ENCODE measurements around the gene SLC7A14. TPM values are rescaled to one million over a fixed set of nuclear protein-coding genes. Genes with fewer than 3 reads are reported as not detected.

The SLC7A14 gene
- total RNA-seq, 1 experiment from 2014 or later = not detected

- BruUV-seq (replicated peaks) = no TSS peak
- H3K9me3 ChIP-seq (ENCODE audit: low read depth, low read length, poor library complexity, severe bottlenecking) = no peaks in the 10 kb centered on the region
- no peak for TF ChIP-seq CTCF (conservative IDR thresholded peaks at IDR 0.05; ENCODE audit: low read depth, low read length)
- no peak for TF ChIP-seq EZH2 (IDR thresholded peaks at IDR 0.05; ENCODE audit: borderline replicate concordance, low read depth, low read length, poor library complexity, severe bottlenecking)
- no peaks in the 10 kb centered on the region for H3K36me3 ChIP-seq (ENCODE audit: insufficient read depth, low read length, poor library complexity, severe bottlenecking)
- POLR2A ChIA-PET (ENCODE audit: low non-redundant PET) = no interaction called here
- no peak for DNase-seq (ENCODE audit: low spot score)
- no peaks in the 10 kb centered on the region for H3K27me3 ChIP-seq (replicated peaks; ENCODE audit: insufficient read depth, low read depth, low read length, poor library complexity)
- H3K4me3 ChIP-seq (ENCODE audit: low read depth, low read length, poor library complexity, severe bottlenecking) = no peak overlapping the region
- H3K27ac ChIP-seq (ENCODE audit: low read depth, low read length, poor library complexity, severe bottlenecking) = no peak overlapping the region
- intact Hi-C loops (cut with micrococcal nuclease; ENCODE audit: unreplicated experiment) = no loop called here
- CTCF ChIA-PET = no interaction called here
- no peaks in the 10 kb centered on the region for H3K4me1 ChIP-seq (ENCODE audit: insufficient read depth, low read length, poor library complexity, severe bottlenecking)
Measured at GRCh38 chr3:170511371-170511770, 74.5 kb downstream of the SLC7A14 start.

GRCh38 chr3:170508839-170509238 is 77.0 kb downstream of the SLC7A14 start:
- intact Hi-C loops (cut with micrococcal nuclease; ENCODE audit: unreplicated experiment) = no loop called here
- TF ChIP-seq CTCF (conservative IDR thresholded peaks at IDR 0.05; ENCODE audit: low read depth, low read length) (no peak), EZH2 (IDR thresholded peaks at IDR 0.05; ENCODE audit: borderline replicate concordance, low read depth, low read length, poor library complexity, severe bottlenecking) (no peak)
- Histone ChIP-seq H3K4me1 (ENCODE audit: insufficient read depth, low read length, poor library complexity, severe bottlenecking) (no peaks in the 10 kb centered on the region), H3K36me3 (ENCODE audit: insufficient read depth, low read length, poor library complexity, severe bottlenecking) (no peaks in the 10 kb centered on the region), H3K4me3 (ENCODE audit: low read depth, low read length, poor library complexity, severe bottlenecking) (no peak overlapping the region), H3K27me3 (replicated peaks; ENCODE audit: insufficient read depth, low read depth, low read length, poor library complexity) (no peaks in the 10 kb centered on the region), H3K9me3 (ENCODE audit: low read depth, low read length, poor library complexity, severe bottlenecking) (no peaks in the 10 kb centered on the region), H3K27ac (ENCODE audit: low read depth, low read length, poor library complexity, severe bottlenecking) (no peak overlapping the region)
- no peak for DNase-seq (ENCODE audit: low spot score)
- no TSS peak for BruUV-seq (replicated peaks)
- ChIA-PET POLR2A (ENCODE audit: low non-redundant PET) (no interaction called here), CTCF (no interaction called here)

GRCh38 chr3:170508291-170508690 is 77.6 kb downstream of the SLC7A14 start:
- no peaks in the 10 kb centered on the region for H3K4me1 ChIP-seq (ENCODE audit: insufficient read depth, low read length, poor library complexity, severe bottlenecking)

More at GRCh38 chr3:170508291-170508690, 77.6 kb downstream of the SLC7A14 start:
- BruUV-seq (replicated peaks) = no TSS peak
- no peak overlapping the region for H3K4me3 ChIP-seq (ENCODE audit: low read depth, low read length, poor library complexity, severe bottlenecking)
- intact Hi-C loops (cut with micrococcal nuclease; ENCODE audit: unreplicated experiment) = no loop called here
- H3K27ac ChIP-seq (ENCODE audit: low read depth, low read length, poor library complexity, severe bottlenecking) = no peak overlapping the region
- no peak for TF ChIP-seq CTCF (conservative IDR thresholded peaks at IDR 0.05; ENCODE audit: low read depth, low read length)
- no peak for TF ChIP-seq EZH2 (IDR thresholded peaks at IDR 0.05; ENCODE audit: borderline replicate concordance, low read depth, low read length, poor library complexity, severe bottlenecking)
- DNase-seq (ENCODE audit: low spot score) = no peak
- no peaks in the 10 kb centered on the region for H3K36me3 ChIP-seq (ENCODE audit: insufficient read depth, low read length, poor library complexity, severe bottlenecking)
- no peaks in the 10 kb centered on the region for H3K9me3 ChIP-seq (ENCODE audit: low read depth, low read length, poor library complexity, severe bottlenecking)
- CTCF ChIA-PET = interaction anchor here (0.6 kb wide), 1 partner anchor 54 kb away, joined by 5 read pairs; no protein-coding TSS in a partner anchor
- POLR2A ChIA-PET (ENCODE audit: low non-redundant PET) = no interaction called here
- no peaks in the 10 kb centered on the region for H3K27me3 ChIP-seq (replicated peaks; ENCODE audit: insufficient read depth, low read depth, low read length, poor library complexity)

All from A673 (cell line).